Mammary epithelial cell (primary cell): ENCODE results near the gene ZC3H8.

Experiments used
- CTCF ChIP-seq, 2 donors: IDR thresholded peaks in 1 of 2; conservative IDR thresholded peaks in 1 of 2; 2 replicates each; pipeline ENCODE4 v1.5.1; 2011 to 2012; ENCODE audit warnings: inconsistent platforms in 2 of 2, low read length in 2 of 2, mild to moderate bottlenecking in 2 of 2, control low read depth in 1 of 2, low read depth in 1 of 2; ENCODE audit not compliant: insufficient read depth in 1 of 2; ENCODE audit errors: extremely low read depth in 1 of 2
- EZH2 ChIP-seq: IDR thresholded peaks from 2 replicates; pipeline ENCODE4 v1.6.1; 2012; ENCODE audit warnings: low read length, inconsistent platforms, borderline replicate concordance

- TF ChIP-seq CTCF (conservative IDR thresholded peaks at IDR 0.05 in 1 of 2, IDR thresholded peaks at IDR 0.05 in 1 of 2; ENCODE audit: extremely low read depth in 1 of 2, insufficient read depth in 1 of 2, low read depth in 1 of 2, low read length in 2 of 2) (no peak), EZH2 (no peak)
Observed at GRCh38 chr2:112272669-112273068, 17.8 kb upstream of the ZC3H8 start.
